Memory B cell (primary cell): ENCODE data around the gene TEX29.

Experiments used
- ATAC-seq: fragments of 150-1000 bp; cut with Tn5 transposase; 2 replicates; pipeline ENCODE4 v1.10.0; 2021; ENCODE audit warnings: low read depth, mild to moderate bottlenecking, moderate library complexity
- DNase-seq, 2 donors: peaks; one replicate each; pipeline ENCODE4 v3.0.0; 2022; ENCODE audit warnings: low spot score in 2 of 2
- H3K27ac Mint-ChIP-seq: one replicate; pipeline ENCODE4 v1.8.0; 2022; ENCODE audit warnings: mild to moderate bottlenecking, moderate library complexity, mixed read lengths
- H3K27me3 Mint-ChIP-seq: one replicate; pipeline ENCODE4 v1.8.0; 2022; ENCODE audit warnings: mixed read lengths
- H3K36me3 Mint-ChIP-seq: one replicate; pipeline ENCODE4 v1.8.0; 2022; ENCODE audit warnings: mild to moderate bottlenecking, mixed read lengths
- H3K4me1 Mint-ChIP-seq: one replicate; pipeline ENCODE4 v1.8.0; 2022; ENCODE audit warnings: mixed read lengths
- H3K4me3 Mint-ChIP-seq: one replicate; pipeline ENCODE4 v1.8.0; 2022; ENCODE audit warnings: mild to moderate bottlenecking, moderate library complexity, mixed read lengths
- H3K9me3 Mint-ChIP-seq: one replicate; pipeline ENCODE4 v1.8.0; 2022; ENCODE audit warnings: mixed read lengths

The TEX29 gene

GRCh38 chr13:111283457-111283856 is 37.0 kb upstream of the TEX29 start:
- peaks cover 2% of the 10 kb centered on the region for H3K4me1 Mint-ChIP-seq
- H3K27me3 Mint-ChIP-seq = no peaks in the 10 kb centered on the region
- no peaks in the 10 kb centered on the region for H3K9me3 Mint-ChIP-seq
- H3K36me3 Mint-ChIP-seq = peaks cover 49% of the 10 kb centered on the region
- ATAC-seq (no peak), DNase-seq (no peak)
- H3K4me3 Mint-ChIP-seq = no peak overlapping the region
- no peak overlapping the region for H3K27ac Mint-ChIP-seq

- H3K27ac Mint-ChIP-seq = no peak overlapping the region
- no peaks in the 10 kb centered on the region for H3K27me3 Mint-ChIP-seq
- DNase-seq (no peak), ATAC-seq (no peak)
- H3K4me3 Mint-ChIP-seq = no peak overlapping the region
- H3K36me3 Mint-ChIP-seq = peaks cover 44% of the 10 kb centered on the region
- no peaks in the 10 kb centered on the region for H3K9me3 Mint-ChIP-seq
- H3K4me1 Mint-ChIP-seq = peaks cover 2% of the 10 kb centered on the region
Measured at GRCh38 chr13:111283991-111284390, 36.5 kb upstream of the TEX29 start.

- Mint-ChIP-seq H3K27ac (no peak overlapping the region), H3K4me1 (peaks cover 2% of the 10 kb centered on the region), H3K27me3 (no peaks in the 10 kb centered on the region), H3K9me3 (no peaks in the 10 kb centered on the region), H3K4me3 (no peak overlapping the region), H3K36me3 (peaks cover 45% of the 10 kb centered on the region)
- ATAC-seq = no peak
- DNase-seq = no peak
Measured at GRCh38 chr13:111284565-111284964, 35.9 kb upstream of the TEX29 start.

GRCh38 chr13:111286162-111286561 is 34.3 kb upstream of the TEX29 start:
- Mint-ChIP-seq H3K9me3 (no peaks in the 10 kb centered on the region), H3K27me3 (no peaks in the 10 kb centered on the region), H3K4me3 (no peak overlapping the region), H3K36me3 (peaks cover 44% of the 10 kb centered on the region), H3K27ac (no peak overlapping the region), H3K4me1 (peaks cover 2% of the 10 kb centered on the region)
- DNase-seq (no peak), ATAC-seq (no peak)

GRCh38 chr13:111286749-111287148 is 33.7 kb upstream of the TEX29 start:
- Mint-ChIP-seq H3K27me3 (no peaks in the 10 kb centered on the region), H3K4me1 (peaks cover 2% of the 10 kb centered on the region), H3K9me3 (no peaks in the 10 kb centered on the region), H3K36me3 (peaks cover 41% of the 10 kb centered on the region), H3K27ac (no peak overlapping the region), H3K4me3 (no peak overlapping the region)
- DNase-seq (no peak), ATAC-seq (no peak)

- H3K27ac Mint-ChIP-seq = no peak overlapping the region
- H3K27me3 Mint-ChIP-seq = no peaks in the 10 kb centered on the region
- ATAC-seq (no peak), DNase-seq (no peak)
- no peak overlapping the region for H3K4me3 Mint-ChIP-seq
- no peaks in the 10 kb centered on the region for H3K9me3 Mint-ChIP-seq
- H3K36me3 Mint-ChIP-seq = peaks cover 43% of the 10 kb centered on the region
- H3K4me1 Mint-ChIP-seq = peaks cover 2% of the 10 kb centered on the region
Measured at GRCh38 chr13:111287201-111287600, 33.2 kb upstream of the TEX29 start.

- no peak for ATAC-seq
- H3K27me3 Mint-ChIP-seq = no peaks in the 10 kb centered on the region
Measured at GRCh38 chr13:111288276-111288675, 32.2 kb upstream of the TEX29 start.

GRCh38 chr13:111289251-111289650 is 31.2 kb upstream of the TEX29 start:
- ATAC-seq = no peak
- Mint-ChIP-seq H3K4me3 (no peak overlapping the region), H3K27ac (no peak overlapping the region), H3K9me3 (no peaks in the 10 kb centered on the region), H3K36me3 (peaks cover 40% of the 10 kb centered on the region), H3K4me1 (no peaks in the 10 kb centered on the region), H3K27me3 (no peaks in the 10 kb centered on the region)
- DNase-seq = no peak

More at GRCh38 chr13:111288276-111288675, 32.2 kb upstream of the TEX29 start:
- Mint-ChIP-seq H3K9me3 (no peaks in the 10 kb centered on the region), H3K4me3 (no peak overlapping the region), H3K4me1 (peaks cover 2% of the 10 kb centered on the region), H3K27ac (no peak overlapping the region), H3K36me3 (peaks cover 45% of the 10 kb centered on the region)
- DNase-seq = no peak

- H3K4me3 Mint-ChIP-seq = no peak overlapping the region
- H3K4me1 Mint-ChIP-seq = no peaks in the 10 kb centered on the region
- H3K27ac Mint-ChIP-seq = no peak overlapping the region
- ATAC-seq (no peak), DNase-seq (no peak)
- H3K36me3 Mint-ChIP-seq = peaks cover 34% of the 10 kb centered on the region
- H3K9me3 Mint-ChIP-seq = no peaks in the 10 kb centered on the region
- H3K27me3 Mint-ChIP-seq = no peaks in the 10 kb centered on the region
Measured at GRCh38 chr13:111291908-111292307, 28.5 kb upstream of the TEX29 start.

- H3K36me3 Mint-ChIP-seq = peaks cover 27% of the 10 kb centered on the region
- no peaks in the 10 kb centered on the region for H3K4me1 Mint-ChIP-seq
- DNase-seq = no peak
- no peak for ATAC-seq
- no peaks in the 10 kb centered on the region for H3K9me3 Mint-ChIP-seq
- H3K27me3 Mint-ChIP-seq = no peaks in the 10 kb centered on the region
- H3K27ac Mint-ChIP-seq = no peak overlapping the region
- H3K4me3 Mint-ChIP-seq = no peak overlapping the region
Measured at GRCh38 chr13:111292710-111293485, 27.5 kb upstream of the TEX29 start.

GRCh38 chr13:111295886-111296285 is 24.6 kb upstream of the TEX29 start:
- peaks cover 27% of the 10 kb centered on the region for H3K36me3 Mint-ChIP-seq
- no peak overlapping the region for H3K27ac Mint-ChIP-seq
- H3K4me1 Mint-ChIP-seq = no peaks in the 10 kb centered on the region
- DNase-seq (no peak), ATAC-seq (no peak)
- no peaks in the 10 kb centered on the region for H3K9me3 Mint-ChIP-seq
- no peaks in the 10 kb centered on the region for H3K27me3 Mint-ChIP-seq
- H3K4me3 Mint-ChIP-seq = no peak overlapping the region

- Mint-ChIP-seq H3K4me3 (no peak overlapping the region), H3K9me3 (no peaks in the 10 kb centered on the region), H3K36me3 (peaks cover 27% of the 10 kb centered on the region), H3K4me1 (no peaks in the 10 kb centered on the region), H3K27me3 (no peaks in the 10 kb centered on the region), H3K27ac (no peak overlapping the region)
- ATAC-seq (no peak), DNase-seq (no peak)
Measured at GRCh38 chr13:111296417-111296816, 24.0 kb upstream of the TEX29 start.

- Mint-ChIP-seq H3K36me3 (peaks cover 27% of the 10 kb centered on the region), H3K4me1 (no peaks in the 10 kb centered on the region), H3K4me3 (no peak overlapping the region), H3K27me3 (no peaks in the 10 kb centered on the region), H3K9me3 (no peaks in the 10 kb centered on the region), H3K27ac (peak overlapping the region; percentile 47)
- no peak for DNase-seq
- ATAC-seq = no peak
Measured at GRCh38 chr13:111298214-111298975, 22.0 kb upstream of the TEX29 start.

GRCh38 chr13:111302045-111302726 is 18.3 kb upstream of the TEX29 start:
- Mint-ChIP-seq H3K27ac (no peak overlapping the region), H3K9me3 (no peaks in the 10 kb centered on the region), H3K27me3 (no peaks in the 10 kb centered on the region), H3K4me3 (no peak overlapping the region), H3K36me3 (peaks cover 43% of the 10 kb centered on the region), H3K4me1 (peaks cover 10% of the 10 kb centered on the region)
- ATAC-seq (no peak), DNase-seq (no peak)
